ENCODE results near the gene PITPNM3.

- TF ChIP-seq PATZ1 (CRISPR knock-in tag; IDR thresholded peaks at IDR 0.05; ENCODE audit: borderline replicate concordance) = no peak
- TF ChIP-seq, protein P1, sequence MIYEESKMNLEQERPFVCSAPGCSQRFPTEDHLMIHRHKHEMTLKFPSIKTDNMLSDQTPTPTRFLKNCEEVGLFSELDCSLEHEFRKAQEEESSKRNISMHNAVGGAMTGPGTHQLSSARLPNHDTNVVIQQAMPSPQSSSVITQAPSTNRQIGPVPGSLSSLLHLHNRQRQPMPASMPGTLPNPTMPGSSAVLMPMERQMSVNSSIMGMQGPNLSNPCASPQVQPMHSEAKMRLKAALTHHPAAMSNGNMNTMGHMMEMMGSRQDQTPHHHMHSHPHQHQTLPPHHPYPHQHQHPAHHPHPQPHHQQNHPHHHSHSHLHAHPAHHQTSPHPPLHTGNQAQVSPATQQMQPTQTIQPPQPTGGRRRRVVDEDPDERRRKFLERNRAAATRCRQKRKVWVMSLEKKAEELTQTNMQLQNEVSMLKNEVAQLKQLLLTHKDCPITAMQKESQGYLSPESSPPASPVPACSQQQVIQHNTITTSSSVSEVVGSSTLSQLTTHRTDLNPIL (CRISPR knock-in tag; IDR thresholded peaks at IDR 0.05; ENCODE audit: low read depth) = no peak
- TF ChIP-seq ISL1 (CRISPR knock-in tag; IDR thresholded peaks at IDR 0.05) = no peak
These were observed 49.6 kb downstream of the PITPNM3 start for GRCh38 chr17:6506679-6507231.

Data from SK-N-SH treated with all-trans-retinoic acid at 6 μM for 48 hours (cell line).